ENCODE results near the gene PRSS3.
"Not testable (repeated sequence)": the region's sequence is repeated elsewhere in the genome, so short reads cannot be mapped to it uniquely, and the experiment has no call there.

Gene PRSS3

DNA sequence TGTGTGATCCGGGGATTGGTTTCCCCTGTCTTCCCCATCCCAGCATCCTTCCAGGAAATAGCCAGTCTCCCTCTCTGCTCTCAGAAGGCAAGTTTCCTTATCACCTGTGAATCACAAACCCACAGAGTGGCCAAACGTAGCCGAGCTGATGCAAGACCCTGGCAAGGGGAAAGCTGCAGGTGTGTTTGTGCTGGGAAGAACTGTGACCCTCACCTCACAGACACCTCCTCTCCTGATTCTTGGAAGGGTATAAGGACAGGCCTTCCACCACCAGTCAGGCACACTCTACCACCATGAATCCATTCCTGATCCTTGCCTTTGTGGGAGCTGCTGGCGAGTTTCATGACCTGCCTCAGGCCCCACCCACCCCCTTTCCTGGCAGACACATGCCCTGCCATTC lies at the start of gene PRSS3:
Gene PRSS3, plus strand, starts transcription at position 281 of the 400 bp plus-strand sequence. Its CDS starts 13 bp downstream, at position 294.
- no peaks in the 10 kb centered on the region for H4K20me1 ChIP-seq (ENCODE audit: insufficient read depth)
- no peak within 1 kb of the TSS for H2AFZ ChIP-seq (ENCODE audit: low read depth)
- H3K36me3 ChIP-seq (ENCODE audit: insufficient read depth) = no peaks in the 10 kb centered on the region
- TF ChIP-seq, protein P1, sequence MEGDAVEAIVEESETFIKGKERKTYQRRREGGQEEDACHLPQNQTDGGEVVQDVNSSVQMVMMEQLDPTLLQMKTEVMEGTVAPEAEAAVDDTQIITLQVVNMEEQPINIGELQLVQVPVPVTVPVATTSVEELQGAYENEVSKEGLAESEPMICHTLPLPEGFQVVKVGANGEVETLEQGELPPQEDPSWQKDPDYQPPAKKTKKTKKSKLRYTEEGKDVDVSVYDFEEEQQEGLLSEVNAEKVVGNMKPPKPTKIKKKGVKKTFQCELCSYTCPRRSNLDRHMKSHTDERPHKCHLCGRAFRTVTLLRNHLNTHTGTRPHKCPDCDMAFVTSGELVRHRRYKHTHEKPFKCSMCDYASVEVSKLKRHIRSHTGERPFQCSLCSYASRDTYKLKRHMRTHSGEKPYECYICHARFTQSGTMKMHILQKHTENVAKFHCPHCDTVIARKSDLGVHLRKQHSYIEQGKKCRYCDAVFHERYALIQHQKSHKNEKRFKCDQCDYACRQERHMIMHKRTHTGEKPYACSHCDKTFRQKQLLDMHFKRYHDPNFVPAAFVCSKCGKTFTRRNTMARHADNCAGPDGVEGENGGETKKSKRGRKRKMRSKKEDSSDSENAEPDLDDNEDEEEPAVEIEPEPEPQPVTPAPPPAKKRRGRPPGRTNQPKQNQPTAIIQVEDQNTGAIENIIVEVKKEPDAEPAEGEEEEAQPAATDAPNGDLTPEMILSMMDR (conservative IDR thresholded peaks at IDR 0.05; ENCODE audit: low read depth, low read length) = no peak
- H3K4me2 ChIP-seq = no peak within 1 kb of the TSS
- no peaks in the 10 kb centered on the region for H3K79me2 ChIP-seq (ENCODE audit: insufficient read depth, low read depth)
- H3K4me3 ChIP-seq (IDR thresholded peaks at IDR 0.05; ENCODE audit: insufficient read depth, low read depth, low read length) = no peak within 1 kb of the TSS
- H3K9ac ChIP-seq = no peak within 1 kb of the TSS
- no peaks in the 10 kb centered on the region for H3K27me3 ChIP-seq (ENCODE audit: insufficient read depth, low read depth)
- no peak within 1 kb of the TSS for H3K27ac ChIP-seq
- no peaks in the 10 kb centered on the region for H3K4me1 ChIP-seq (ENCODE audit: low read depth, poor library complexity, severe bottlenecking)

DNA sequence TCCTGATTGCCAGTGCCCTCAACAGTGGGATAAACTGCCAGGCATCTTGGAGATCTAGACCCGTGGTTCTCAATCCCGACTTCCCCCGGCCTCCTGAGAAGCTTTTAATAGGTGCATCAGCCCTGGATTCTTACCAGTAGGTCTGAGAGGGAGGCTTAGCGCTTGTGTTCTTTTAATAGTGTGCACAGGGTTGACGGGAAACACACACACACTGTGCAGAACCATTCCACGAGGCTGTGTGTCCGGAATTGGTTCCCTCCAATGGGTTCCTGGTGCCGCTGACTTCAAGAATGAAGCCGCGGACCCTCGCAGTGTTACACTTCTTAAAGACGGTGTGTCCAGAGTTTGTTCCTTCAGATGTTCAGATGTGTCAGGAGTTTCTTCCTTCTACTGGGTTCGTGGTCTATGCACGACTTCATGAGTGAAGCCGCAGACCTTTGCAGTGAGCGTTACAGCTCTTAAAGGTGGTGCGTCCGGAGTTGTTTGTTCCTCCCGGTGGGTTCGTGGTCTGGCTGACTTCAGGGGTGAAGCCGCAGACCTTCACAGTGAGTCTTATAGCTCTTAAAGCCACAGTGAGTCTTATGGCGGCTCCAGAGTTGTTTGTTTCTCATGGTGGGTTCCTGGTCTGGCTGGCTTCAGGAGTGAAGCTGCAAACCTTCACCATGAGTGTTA lies 46.6 kb upstream of the PRSS3 start:
- Histone ChIP-seq H3K4me1 (ENCODE audit: low read depth, poor library complexity, severe bottlenecking) (no peaks in the 10 kb centered on the region), H3K4me3 (IDR thresholded peaks at IDR 0.05; ENCODE audit: insufficient read depth, low read depth, low read length) (no peak overlapping the region), H3K79me2 (ENCODE audit: insufficient read depth, low read depth) (no peaks in the 10 kb centered on the region), H2AFZ (ENCODE audit: low read depth) (no peak overlapping the region), H3K4me2 (no peak overlapping the region), H3K27me3 (ENCODE audit: insufficient read depth, low read depth) (no peaks in the 10 kb centered on the region), H3K36me3 (ENCODE audit: insufficient read depth) (no peaks in the 10 kb centered on the region), H3K9ac (no peak overlapping the region), H3K27ac (no peak overlapping the region), H4K20me1 (ENCODE audit: insufficient read depth) (no peaks in the 10 kb centered on the region)
- TF ChIP-seq, protein P1 (conservative IDR thresholded peaks at IDR 0.05; ENCODE audit: low read depth, low read length) = no peak

DNA sequence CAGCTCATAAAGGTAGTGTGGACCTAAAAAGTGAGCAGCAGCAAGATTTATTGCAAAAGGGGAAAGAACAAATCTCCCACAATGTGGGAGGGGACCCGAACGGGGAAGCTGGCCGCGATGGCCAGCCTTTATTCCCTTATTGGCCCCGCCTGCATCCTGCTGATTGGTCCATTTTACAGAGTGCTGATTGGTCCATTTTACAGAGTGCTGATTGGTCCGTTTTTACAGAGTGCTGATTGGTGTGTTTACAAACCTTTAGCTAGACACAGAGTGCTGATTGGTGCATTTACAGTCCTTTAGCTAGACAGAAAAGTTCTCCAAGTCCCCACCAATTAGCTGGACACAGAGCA lies 46.1 kb upstream of the PRSS3 start:
- not testable (repeated sequence) for H4K20me1 ChIP-seq (ENCODE audit: insufficient read depth); H3K9ac ChIP-seq; H2AFZ ChIP-seq (ENCODE audit: low read depth); H3K79me2 ChIP-seq (ENCODE audit: insufficient read depth, low read depth); H3K27me3 ChIP-seq (ENCODE audit: insufficient read depth, low read depth); H3K36me3 ChIP-seq (ENCODE audit: insufficient read depth); H3K4me3 ChIP-seq (IDR thresholded peaks at IDR 0.05; ENCODE audit: insufficient read depth, low read depth, low read length); H3K4me2 ChIP-seq; H3K4me1 ChIP-seq (ENCODE audit: low read depth, poor library complexity, severe bottlenecking); H3K27ac ChIP-seq

DNA sequence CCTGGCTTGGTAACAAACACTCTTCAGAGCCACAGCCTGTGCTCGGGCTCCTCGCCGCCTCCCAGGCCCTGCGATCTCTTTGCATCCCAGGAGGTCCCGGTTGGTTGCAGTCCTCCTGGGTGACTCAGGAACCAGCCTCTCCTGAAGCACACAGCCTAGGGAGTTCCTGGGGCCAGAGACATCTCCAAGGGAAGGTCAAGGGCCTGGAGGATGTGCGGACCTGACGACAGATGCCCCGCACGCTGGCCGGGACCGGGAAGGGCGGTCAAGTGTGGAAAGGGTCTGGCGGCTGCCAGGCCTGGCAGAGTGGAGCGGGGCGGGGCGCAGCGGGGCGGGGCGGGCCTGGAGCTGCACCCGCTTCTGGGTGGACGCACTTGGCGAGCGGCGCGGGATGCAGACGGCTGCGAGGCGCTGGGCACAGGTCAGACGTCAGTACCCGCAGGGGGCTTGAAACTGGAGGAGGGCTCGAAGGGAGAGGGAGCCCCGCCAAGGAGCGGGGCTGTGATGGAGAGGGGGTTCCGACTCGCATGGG lies 45.0 kb upstream of the PRSS3 start:
- Histone ChIP-seq H3K27ac (no peak overlapping the region), H3K4me1 (ENCODE audit: low read depth, poor library complexity, severe bottlenecking) (no peaks in the 10 kb centered on the region), H3K4me2 (no peak overlapping the region), H4K20me1 (ENCODE audit: insufficient read depth) (no peaks in the 10 kb centered on the region), H3K79me2 (ENCODE audit: insufficient read depth, low read depth) (no peaks in the 10 kb centered on the region), H3K4me3 (IDR thresholded peaks at IDR 0.05; ENCODE audit: insufficient read depth, low read depth, low read length) (no peak overlapping the region), H3K36me3 (ENCODE audit: insufficient read depth) (no peaks in the 10 kb centered on the region), H3K9ac (no peak overlapping the region), H3K27me3 (ENCODE audit: insufficient read depth, low read depth) (no peaks in the 10 kb centered on the region), H2AFZ (ENCODE audit: low read depth) (no peak overlapping the region)
- TF ChIP-seq, protein P1 (conservative IDR thresholded peaks at IDR 0.05; ENCODE audit: low read depth, low read length) = no peak

DNA sequence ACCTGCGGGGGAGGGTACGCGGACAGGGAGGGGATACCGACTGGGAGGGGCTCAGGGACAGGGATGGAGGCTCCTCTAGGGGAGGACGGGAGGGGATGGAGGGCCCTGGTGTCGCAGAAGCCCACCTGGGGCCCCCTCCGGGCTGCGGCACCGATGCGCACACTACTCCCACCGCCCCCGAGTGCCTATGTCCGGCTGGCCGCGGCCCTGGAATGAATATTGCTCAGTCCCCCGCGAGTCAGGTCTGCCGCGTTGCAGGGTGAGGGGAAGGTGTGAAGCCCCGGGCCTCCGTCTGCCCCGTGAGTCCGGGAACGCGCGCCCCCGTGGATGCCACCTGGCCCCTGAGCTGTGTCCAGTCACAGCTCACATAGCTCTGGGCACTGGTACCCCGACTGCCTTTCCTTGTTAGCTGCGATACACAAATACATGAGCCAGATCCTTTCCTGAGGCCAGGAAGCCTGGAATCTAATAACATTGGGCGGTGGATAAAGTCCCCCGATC lies 44.5 kb upstream of the PRSS3 start:
- H3K27me3 ChIP-seq (ENCODE audit: insufficient read depth, low read depth) = no peaks in the 10 kb centered on the region
- no peak overlapping the region for H2AFZ ChIP-seq (ENCODE audit: low read depth)
- H4K20me1 ChIP-seq (ENCODE audit: insufficient read depth) = no peaks in the 10 kb centered on the region
- no peaks in the 10 kb centered on the region for H3K4me1 ChIP-seq (ENCODE audit: low read depth, poor library complexity, severe bottlenecking)
- TF ChIP-seq, protein P1 (conservative IDR thresholded peaks at IDR 0.05; ENCODE audit: low read depth, low read length) = no peak
- H3K4me2 ChIP-seq = no peak overlapping the region
- no peaks in the 10 kb centered on the region for H3K36me3 ChIP-seq (ENCODE audit: insufficient read depth)
- H3K27ac ChIP-seq = no peak overlapping the region
- no peak overlapping the region for H3K9ac ChIP-seq
- H3K4me3 ChIP-seq (IDR thresholded peaks at IDR 0.05; ENCODE audit: insufficient read depth, low read depth, low read length) = no peak overlapping the region
- H3K79me2 ChIP-seq (ENCODE audit: insufficient read depth, low read depth) = no peaks in the 10 kb centered on the region

Data from KMS-11 (cell line).